AG09309 (cell line): Measurements from ENCODE around the gene SOX9.
"Not testable (repeated sequence)": the region's sequence is repeated elsewhere in the genome, so short reads cannot be mapped to it uniquely, and the experiment has no call there.

Experiments used
- DNase-seq: peaks from one replicate; pipeline ENCODE4 v3.0.0-alpha.2; 2010; ENCODE audit warnings: low read depth
- H3K4me3 ChIP-seq: 2 replicates; pipeline ENCODE4 v1.5.1; 2011; ENCODE audit warnings: mild to moderate bottlenecking, low read depth, low read length, moderate library complexity; ENCODE audit not compliant: control insufficient read depth
- TF ChIP-seq, protein P1 (sequence below): IDR thresholded peaks from 2 replicates; pipeline ENCODE4 v1.5.1; 2011; ENCODE audit warnings: mild to moderate bottlenecking, low read depth, low read length, inconsistent platforms; ENCODE audit not compliant: insufficient read depth, control insufficient read depth; ENCODE audit errors: missing control alignments

The SOX9 gene

DNA sequence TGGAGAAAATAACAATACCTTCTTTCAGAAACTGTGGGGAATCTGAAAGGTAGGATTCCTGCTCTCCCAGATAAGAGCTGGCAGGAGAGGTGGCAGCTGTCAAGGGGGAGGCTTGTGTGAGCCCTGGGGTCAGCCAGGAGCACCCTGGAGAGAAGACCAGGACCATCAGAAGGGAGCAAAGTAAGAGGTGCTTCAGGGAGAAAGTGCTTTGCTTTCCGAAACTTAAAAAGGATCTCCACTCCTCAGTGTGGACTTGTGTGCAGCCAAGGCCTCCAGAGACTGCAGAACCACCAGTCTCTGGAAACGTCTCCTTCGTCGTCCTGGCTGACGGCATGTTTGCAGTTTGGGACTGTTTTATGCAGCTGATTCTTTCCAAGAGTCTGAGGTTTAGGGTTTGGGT, 13.7 kb upstream of the SOX9 start:
- H3K4me3 ChIP-seq: no peak overlapping the region
- TF ChIP-seq, protein P1, sequence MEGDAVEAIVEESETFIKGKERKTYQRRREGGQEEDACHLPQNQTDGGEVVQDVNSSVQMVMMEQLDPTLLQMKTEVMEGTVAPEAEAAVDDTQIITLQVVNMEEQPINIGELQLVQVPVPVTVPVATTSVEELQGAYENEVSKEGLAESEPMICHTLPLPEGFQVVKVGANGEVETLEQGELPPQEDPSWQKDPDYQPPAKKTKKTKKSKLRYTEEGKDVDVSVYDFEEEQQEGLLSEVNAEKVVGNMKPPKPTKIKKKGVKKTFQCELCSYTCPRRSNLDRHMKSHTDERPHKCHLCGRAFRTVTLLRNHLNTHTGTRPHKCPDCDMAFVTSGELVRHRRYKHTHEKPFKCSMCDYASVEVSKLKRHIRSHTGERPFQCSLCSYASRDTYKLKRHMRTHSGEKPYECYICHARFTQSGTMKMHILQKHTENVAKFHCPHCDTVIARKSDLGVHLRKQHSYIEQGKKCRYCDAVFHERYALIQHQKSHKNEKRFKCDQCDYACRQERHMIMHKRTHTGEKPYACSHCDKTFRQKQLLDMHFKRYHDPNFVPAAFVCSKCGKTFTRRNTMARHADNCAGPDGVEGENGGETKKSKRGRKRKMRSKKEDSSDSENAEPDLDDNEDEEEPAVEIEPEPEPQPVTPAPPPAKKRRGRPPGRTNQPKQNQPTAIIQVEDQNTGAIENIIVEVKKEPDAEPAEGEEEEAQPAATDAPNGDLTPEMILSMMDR: no peak
- DNase-seq: no peak

DNA sequence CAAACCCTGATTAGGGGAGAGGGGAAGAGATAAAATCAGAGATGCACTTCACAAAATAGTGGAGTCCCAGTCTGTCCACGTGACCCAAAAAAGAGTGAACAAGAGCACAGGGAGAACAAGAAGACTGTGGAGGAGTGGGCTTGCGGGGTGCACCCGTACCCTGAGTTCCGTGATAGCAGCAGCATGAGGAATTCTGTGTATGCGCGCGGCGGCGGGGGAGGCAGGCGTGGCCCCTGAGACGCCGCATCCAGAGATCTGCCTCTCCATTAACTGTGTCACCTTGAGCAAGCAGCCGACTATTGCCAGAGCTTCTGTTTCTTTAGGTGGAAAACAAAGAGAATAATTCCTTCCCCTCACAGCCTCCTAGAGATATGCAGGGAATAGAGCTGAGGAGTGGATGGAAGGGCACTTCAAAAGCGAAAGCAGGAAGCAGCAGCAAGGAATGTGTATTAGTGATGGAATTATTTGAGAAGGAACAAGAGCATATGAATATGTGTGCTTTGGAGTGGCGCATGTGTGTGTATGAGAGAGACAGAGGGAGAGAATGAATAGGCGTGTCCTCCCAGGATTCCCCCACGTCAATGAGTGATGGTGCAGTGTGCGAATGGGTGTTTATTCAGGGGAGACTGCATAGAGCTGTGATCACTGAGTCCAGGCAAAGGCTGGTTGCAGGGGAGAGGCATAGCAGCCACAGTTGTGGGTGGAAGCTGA, 10.4 kb upstream of the SOX9 start:
- no peak overlapping the region for H3K4me3 ChIP-seq
- no peak for DNase-seq
- TF ChIP-seq, protein P1: no peak

DNA sequence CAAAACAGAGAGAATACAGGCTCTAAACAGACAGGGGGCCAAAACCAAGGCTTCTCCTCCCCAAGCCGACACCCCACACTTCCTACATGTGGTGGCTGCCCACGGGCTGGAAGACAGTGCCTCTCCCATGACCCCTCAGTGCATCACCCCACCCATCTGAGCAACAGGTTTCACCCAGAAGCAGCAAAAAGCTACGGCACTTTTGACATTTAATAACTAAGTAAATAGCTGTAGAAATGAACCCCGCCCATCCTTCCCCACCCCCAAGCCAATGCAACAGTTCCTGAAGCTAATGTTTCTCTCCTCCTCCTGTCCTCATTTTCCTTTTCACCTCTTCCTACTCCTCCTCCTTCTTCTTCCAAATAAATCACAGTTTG, 9.9 kb upstream of the SOX9 start:
- TF ChIP-seq, protein P1: no peak
- DNase-seq: no peak
- no peak overlapping the region for H3K4me3 ChIP-seq

- no peak overlapping the region for H3K4me3 ChIP-seq
- DNase-seq: no peak
- TF ChIP-seq, protein P1: no peak
These were observed 9.4 kb upstream of the SOX9 start for GRCh38 chr17:72111336-72111923.

- H3K4me3 ChIP-seq, DNase-seq: not testable (repeated sequence)
These were observed 8.9 kb upstream of the SOX9 start for GRCh38 chr17:72111926-72112325.

- no peak overlapping the region for H3K4me3 ChIP-seq
- TF ChIP-seq, protein P1: no peak
- no peak for DNase-seq
These were observed 7.1 kb upstream of the SOX9 start for GRCh38 chr17:72113751-72114150.

GRCh38 chr17:72115781-72116525, 4.9 kb upstream of the SOX9 start:
- DNase-seq: no peak
- no peak overlapping the region for H3K4me3 ChIP-seq
- TF ChIP-seq, protein P1: no peak
